Measurements from ENCODE around the gene SKOR1.

Gene SKOR1

GRCh38 chr15:67796196-67797127 is 28.8 kb upstream of the SKOR1 start:
- DNase-seq: no peak

- DNase-seq: no peak
Observed at GRCh38 chr15:67799801-67800205, 25.5 kb upstream of the SKOR1 start.

- no peak for DNase-seq
Observed at GRCh38 chr15:67801142-67801541, 24.2 kb upstream of the SKOR1 start.

- DNase-seq: no peak
Observed at GRCh38 chr15:67801926-67802914, 23.1 kb upstream of the SKOR1 start.

GRCh38 chr15:67803299-67803698 is 22.0 kb upstream of the SKOR1 start:
- DNase-seq: no peak

GRCh38 chr15:67803996-67804843 is 21.1 kb upstream of the SKOR1 start:
- no peak for DNase-seq

GRCh38 chr15:67805008-67805665 is 20.2 kb upstream of the SKOR1 start:
- no peak for DNase-seq

GRCh38 chr15:67805666-67806516 is 19.4 kb upstream of the SKOR1 start:
- no peak for DNase-seq

GRCh38 chr15:67806536-67806935 is 18.8 kb upstream of the SKOR1 start:
- DNase-seq: no peak

- no peak for DNase-seq
Observed at GRCh38 chr15:67807141-67807540, 18.2 kb upstream of the SKOR1 start.

- no peak for DNase-seq
Observed at GRCh38 chr15:67807836-67808235, 17.5 kb upstream of the SKOR1 start.

- no peak for DNase-seq
Observed at GRCh38 chr15:67808821-67809220, 16.5 kb upstream of the SKOR1 start.

- no peak for DNase-seq
Observed at GRCh38 chr15:67809441-67809840, 15.9 kb upstream of the SKOR1 start.

- DNase-seq: no peak
Observed at GRCh38 chr15:67809866-67810265, 15.4 kb upstream of the SKOR1 start.

GRCh38 chr15:67812241-67812644 is 13.1 kb upstream of the SKOR1 start:
- no peak for DNase-seq

GRCh38 chr15:67813104-67813634 is 12.1 kb upstream of the SKOR1 start:
- no peak for DNase-seq

GRCh38 chr15:67815036-67815592 is 10.2 kb upstream of the SKOR1 start:
- no peak for DNase-seq

GRCh38 chr15:67816668-67817067 is 8.6 kb upstream of the SKOR1 start:
- DNase-seq: no peak

- no peak for DNase-seq
Observed at GRCh38 chr15:67818464-67818863, 6.8 kb upstream of the SKOR1 start.

- no peak for DNase-seq
Observed at GRCh38 chr15:67819636-67820035, 5.7 kb upstream of the SKOR1 start.

All from activated CD4-positive, alpha-beta T cell treated with anti-CD3 and anti-CD28 coated beads, Interleukin-2, amount 50 U/mL, for 16 hours (primary cell).